ENCODE results near the gene LRRC7. TPM values are rescaled to one million over a fixed set of nuclear protein-coding genes. Genes with fewer than 3 reads are reported as not detected.
"Not testable (repeated sequence)": the region's sequence is repeated elsewhere in the genome, so short reads cannot be mapped to it uniquely, and the experiment has no call there.

LRRC7 gene
- total RNA-seq, 1 experiment from 2014 or later, result 0.28 TPM

DNA sequence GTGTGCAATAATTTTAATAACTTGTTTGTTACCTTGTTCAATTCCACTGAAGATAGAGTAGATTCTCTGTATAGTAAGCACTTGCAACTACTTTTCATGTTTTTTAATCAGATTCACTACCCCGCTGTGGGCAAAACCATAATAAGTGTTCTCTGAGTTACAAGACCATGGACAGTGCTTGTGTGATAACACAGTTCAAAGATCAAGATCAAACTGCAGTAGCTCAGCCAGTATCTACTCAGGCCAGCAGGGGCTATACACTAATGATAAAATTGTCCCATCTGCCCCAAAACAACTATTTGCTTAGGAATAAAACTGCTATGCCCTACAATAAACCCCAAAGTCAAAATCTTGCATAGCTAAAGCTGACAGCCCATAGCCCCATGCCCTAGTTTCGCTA lies 129.6 kb downstream of the LRRC7 start:
- DNase-seq (ENCODE audit: low spot score), result no peak

DNA sequence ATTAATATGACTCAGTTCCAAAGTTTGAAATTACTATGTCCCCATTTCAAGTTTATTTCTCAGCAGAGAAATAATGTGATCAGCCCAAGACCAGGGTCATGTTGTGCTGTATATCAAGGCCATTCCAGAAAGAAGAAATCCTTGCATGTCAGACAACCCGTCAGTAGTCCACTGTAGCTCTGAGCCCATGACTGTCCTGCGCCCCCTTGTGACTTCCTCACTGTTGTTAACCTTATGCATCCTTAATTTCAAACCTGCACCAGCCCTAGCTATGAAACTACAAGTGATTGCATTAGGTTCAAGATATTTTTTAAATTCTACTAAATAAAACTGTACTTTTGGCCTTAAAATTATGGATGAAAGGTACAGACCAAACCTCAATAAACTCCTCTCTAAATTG lies 133.0 kb downstream of the LRRC7 start:
- DNase-seq (ENCODE audit: low spot score), result peak; percentile 1

DNA sequence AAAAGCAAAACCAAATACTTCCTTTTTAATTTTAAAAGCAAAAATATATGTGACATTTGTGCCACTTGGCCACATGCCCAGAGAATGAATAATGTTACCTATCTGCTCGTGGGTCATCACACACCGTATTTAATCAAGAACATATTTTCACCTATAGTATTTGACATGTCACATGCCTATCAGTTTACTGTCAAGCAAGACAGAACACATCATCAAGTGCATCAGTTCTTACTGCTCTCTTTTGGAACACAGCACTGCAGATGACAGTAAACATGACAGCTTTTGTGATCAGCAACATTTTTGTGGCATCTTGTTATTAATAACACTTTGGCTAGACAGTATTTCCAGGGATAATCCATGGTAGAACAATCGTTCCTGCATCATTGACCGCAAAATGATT lies 134.4 kb downstream of the LRRC7 start:
- no peak for DNase-seq (ENCODE audit: low spot score)

DNA sequence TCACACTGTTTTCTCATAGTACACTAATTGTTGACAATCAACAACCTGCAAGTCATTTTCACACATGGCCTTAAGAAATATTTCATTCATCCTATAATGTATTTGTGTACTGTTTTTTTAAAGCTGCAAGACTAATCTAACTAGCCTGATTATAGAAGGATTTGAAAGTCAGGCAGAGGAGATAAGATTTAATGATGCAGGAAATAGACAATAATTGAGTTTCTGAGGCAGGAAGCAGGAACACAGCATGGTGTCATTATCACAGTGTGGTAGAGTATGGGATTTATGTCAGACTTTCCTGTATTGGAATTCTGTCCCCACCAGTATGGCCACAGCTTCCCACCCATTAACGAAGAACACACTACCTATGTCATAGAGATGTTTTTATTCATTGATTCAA lies 138.8 kb downstream of the LRRC7 start:
- no peak for DNase-seq (ENCODE audit: low spot score)

DNA sequence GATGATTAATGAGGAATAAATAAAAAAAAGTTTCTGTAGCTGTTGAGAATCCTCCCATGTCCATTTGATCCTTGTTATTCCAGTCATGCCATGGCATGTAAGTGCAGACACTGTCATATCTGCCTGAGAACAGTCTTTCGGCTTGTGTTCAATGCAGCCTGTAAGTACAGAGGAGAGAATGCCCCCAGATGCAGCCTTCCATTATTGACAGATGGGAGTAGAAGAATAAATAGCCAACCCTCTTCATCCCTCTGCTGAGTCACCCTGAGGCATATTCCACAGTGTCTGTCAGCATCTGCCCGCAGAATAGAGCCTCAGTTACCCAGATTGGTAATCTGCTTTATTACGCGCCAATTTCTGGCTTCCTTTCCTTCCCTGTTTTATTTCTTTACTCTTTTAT lies 139.4 kb downstream of the LRRC7 start:
- no peak for DNase-seq (ENCODE audit: low spot score)

DNA sequence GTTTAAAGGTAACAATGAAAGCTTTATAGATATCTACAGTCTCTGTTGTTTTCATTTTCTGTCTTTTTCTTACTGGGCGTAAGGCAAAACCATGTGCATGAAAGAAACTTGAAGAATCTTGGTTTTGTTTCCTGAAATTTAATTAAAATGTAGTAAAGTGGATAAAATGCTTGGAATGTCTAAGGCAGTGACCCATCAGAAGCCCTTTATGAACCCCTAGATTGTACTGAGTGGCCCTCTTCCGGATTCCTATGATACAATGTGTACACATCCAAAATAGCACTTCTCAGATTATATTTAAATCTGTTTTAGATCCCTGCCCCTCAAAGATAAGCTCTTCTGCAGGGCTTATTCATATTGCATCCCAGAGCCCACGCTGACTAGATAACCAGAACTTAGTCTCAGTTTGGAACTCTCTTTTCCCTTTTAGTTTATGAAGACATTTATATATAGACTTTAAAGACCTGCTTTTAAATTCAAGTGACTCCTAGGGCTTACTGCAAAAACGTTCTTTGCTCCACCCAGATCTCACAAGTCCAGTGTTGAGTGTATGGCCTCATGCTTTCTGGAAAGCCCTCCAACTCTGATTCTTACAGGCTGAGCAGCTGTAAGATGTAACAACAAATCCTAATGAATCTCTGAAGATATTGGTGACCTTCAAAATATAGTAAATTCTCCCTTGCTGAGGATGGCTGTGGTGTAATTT lies 142.9 kb downstream of the LRRC7 start:
- DNase-seq (ENCODE audit: low spot score), result peak; percentile 13

DNA sequence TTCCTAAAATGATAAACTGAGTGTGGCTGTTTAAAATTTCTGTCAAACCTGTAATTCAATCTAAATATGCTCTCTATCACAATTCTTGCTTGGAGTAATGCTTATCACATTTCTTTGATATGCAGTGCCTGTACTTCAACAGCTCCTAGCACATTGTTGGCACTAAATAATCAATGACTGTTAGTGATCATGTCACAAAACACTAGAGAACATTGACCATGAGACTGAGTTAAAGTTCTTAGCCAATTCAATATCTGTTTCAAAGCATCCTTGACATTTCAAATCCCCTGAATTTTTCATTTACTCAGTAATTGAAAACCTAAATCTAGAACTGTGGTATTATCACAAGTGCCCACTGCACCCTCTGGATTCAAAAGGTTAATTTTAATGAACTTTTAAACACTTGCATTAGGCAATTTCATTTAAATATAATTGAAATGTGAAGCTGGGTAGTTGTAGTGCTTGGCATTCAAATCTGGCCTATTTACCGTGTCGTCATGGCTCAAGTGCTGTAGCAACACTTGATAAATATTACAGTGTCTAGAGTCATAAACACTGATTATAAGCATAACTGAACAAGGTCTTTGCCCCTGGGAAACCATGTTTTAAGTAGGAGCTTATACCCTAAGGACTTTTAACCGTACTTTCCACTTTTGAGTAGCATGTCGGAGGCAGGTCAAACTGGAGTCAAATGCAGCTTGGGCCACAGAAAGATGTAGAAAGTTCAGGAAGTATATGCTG lies 143.6 kb downstream of the LRRC7 start:
- DNase-seq (ENCODE audit: low spot score), result no peak

DNA sequence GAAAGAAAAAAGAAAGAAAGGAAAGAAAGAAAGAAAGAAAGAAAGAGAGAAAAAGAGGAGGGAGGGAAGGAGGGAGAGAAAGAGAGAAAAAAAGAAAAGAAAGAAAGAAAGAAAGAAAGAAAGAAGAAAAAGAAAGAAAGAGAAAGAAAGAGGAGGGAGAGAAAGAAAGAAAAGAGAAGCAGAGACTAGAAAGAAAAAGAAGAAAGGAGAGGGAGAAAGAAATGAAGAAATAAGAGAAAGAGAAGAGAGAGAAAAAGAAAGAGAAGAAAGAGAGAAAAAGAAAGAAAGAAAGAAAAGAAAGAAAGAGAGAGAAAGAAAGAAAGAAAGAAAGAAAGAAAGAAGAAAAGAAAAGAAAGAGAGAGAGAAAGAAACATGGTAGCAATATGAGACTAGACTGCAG lies 150.1 kb downstream of the LRRC7 start:
- DNase-seq (ENCODE audit: low spot score), result not testable (repeated sequence)

DNA sequence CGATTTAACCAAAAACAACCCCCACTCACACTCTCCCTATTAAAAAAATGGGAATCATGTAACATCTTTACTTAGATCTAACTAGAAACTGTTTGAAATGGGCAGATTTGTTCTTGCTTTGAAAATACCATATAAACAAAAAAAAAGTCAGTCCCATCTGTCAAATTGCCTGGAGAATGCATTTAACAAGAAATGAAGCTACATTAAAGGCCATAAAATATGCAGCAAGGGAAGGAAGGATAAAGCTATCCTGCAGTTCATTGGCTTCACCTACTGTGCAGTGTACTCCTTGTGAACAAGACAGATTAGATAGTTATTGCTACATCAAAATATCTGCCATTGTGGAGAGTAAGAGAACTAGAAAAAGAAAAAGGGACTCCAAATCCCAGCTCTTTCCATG lies 160.5 kb downstream of the LRRC7 start:
- no peak for DNase-seq (ENCODE audit: low spot score)

DNA sequence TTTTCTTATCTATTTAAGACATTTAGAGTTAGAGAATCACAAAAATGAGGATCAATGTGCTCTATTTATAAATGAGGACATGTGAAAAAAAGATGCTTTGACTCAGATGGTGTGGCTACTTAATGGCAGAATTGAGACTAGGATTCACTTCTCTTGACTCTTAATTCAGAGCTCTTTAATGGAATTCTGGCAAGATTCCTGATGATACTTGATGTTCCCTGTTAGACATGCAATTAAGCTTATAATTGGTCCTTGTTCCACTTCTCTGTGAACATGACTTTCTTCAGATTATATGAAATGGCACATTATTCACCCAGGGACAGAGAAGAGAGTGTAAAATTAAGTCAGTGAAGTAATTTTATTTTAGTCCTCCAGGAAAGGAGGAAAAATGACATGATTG lies 165.3 kb downstream of the LRRC7 start:
- no peak for DNase-seq (ENCODE audit: low spot score)

DNA sequence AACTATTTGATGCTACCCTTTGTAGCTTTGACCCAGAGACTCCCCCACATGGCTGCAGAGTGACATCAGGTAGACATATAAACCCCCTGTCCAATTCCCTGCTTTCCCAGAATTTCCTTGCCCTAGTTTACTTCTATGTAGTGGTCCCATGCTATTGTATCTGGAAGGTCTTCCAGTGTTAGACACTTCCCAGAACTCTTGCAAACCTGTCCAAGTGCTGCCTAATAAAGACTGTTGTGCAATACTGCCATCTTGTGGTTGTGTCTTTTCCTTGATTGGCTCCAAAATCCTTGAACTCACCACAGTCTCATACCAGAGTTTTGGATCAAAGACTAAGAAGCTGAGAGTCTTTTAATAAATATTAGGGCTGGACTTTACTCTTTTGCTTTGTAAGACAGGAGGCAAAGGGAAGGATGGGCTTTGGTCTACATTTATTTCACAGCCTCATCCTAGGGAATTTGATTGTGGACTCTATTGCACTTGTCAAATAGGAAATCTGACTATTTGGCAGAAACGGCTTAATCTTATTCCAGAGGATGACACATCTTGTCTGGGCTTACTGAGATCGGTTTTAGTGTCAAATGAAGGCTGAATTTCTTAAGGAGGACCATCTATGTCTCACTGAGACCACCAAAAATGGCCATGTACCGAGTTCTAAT lies 169.9 kb downstream of the LRRC7 start:
- peak; percentile 71 for DNase-seq (ENCODE audit: low spot score)

DNA sequence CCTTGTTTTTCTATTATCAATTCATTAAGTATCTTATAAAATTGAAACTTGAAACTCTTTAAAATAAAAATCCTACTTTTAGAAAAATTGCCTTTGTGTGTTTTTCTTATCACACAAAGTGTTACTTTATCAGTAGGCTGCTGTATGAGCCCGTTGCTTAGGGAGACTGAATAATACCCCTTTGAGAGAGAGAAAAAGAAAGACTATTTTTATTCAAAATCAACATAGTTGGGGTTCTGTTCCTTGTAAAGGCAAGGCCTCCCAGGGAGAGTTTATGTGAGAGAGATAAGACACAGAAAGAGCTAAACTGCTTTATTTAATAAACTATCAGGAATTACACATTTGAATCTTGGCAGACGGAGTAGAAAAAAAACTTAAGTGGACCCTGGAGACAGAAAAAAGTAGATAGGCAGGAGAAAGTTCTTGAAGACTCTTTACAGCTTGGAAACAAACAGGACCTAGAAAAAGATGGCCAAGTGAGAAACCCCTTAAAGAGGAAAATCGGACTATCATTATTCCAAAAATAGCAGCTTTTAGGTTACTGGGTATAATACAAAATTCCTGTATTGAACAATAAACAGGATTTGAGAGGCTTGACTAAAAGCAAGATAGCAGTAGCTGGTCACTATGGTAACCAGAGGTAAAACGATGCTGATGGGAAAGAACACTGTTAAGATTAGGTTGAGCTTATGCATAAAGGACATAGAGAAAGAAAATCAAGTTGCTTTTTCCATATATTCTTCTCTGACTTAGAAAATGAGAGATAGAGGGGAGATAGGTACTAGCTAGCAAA lies 170.9 kb downstream of the LRRC7 start:
- DNase-seq (ENCODE audit: low spot score), result no peak

DNA sequence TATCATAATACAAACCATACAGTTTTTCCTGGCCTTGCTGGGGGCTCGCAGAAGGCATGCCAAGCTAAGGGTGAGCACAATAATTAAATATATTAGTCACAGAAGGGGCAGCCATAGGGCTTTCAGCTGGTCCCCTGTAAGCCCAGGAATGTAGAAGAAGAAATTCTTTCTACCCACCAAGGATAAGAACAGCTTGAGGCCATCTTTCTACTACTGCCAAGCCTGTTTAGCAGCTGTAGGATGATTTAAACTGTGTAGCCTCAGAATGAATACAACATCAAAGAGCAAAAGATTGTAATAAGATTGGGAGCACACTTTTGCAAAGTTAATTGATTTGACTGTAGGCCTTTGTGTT lies 171.5 kb downstream of the LRRC7 start:
- no peak for DNase-seq (ENCODE audit: low spot score)

DNA sequence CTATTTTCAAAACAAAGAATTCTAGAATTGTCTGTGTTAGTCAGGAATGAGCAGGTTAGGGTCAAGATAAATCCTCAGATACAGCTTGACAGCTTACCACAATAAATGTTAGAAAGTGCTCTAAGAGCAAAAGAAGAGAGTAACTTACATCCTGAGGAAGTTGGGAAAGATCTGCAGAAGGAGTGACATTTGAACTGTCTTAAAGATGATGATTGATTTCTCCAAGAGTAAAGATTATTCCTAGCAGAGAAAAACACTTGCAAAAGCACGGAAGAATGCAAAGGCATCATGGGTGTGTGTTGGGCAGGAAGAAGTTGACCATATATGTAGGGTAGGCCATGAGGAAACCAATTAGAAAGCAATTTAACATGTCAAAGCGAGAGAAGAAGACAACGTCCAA lies 175.4 kb downstream of the LRRC7 start:
- DNase-seq (ENCODE audit: low spot score), result no peak

DNA sequence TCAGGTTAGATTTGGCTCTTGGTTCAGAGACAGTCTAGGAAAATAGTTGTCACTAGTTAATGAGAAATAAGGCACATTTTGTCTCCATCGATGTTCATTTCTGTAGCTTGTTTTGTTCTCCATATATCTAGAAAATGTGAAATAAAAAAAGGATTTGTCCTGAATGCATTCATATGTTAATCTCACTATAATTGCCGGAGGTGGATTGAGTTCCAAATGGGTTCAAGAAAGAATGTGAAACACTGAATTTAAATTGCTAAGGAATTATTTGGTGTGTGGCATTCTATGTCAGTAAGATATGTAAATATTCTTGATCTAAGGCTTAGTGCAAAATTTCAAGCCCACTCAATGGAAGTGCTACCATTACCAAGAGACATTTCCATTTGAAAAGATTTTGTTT lies 176.7 kb downstream of the LRRC7 start:
- no peak for DNase-seq (ENCODE audit: low spot score)

DNA sequence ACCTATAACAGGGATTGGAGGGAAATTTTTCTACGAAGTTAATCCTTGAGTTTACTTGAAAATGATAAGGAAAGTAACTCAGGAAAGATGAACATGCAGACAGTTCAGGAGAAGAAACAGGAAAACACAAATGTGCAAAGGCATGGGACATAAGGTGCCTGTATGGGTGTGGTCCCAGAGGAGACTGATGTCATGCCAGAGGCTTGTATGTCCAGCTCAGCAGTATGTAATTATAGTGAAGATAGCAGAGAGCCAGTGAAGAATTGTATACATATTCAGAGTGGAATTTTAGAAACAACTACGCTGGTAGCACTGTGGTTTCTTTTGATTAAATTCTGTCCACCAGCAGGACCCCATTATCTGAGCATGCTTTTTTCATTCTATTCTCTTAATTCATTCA lies 179.5 kb downstream of the LRRC7 start:
- DNase-seq (ENCODE audit: low spot score), result no peak

DNA sequence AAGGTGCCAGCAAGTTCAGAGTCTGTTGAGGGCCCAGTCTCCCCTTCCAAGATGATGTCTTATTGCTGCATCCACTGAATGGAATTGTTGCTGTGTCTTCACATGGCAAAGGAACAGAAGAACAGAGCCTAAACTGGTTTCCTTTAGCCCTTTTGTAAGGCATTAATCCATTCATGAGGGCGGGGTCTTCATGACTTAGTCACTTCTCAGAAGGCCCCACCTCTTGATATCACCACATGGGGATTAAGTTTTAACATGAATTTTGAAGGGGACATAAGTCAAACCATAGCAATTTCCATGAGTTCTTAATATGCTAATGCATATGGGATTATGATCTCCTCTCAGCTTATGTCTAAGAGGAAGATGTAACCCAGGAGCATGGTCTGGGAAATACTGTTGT lies 182.9 kb downstream of the LRRC7 start:
- no peak for DNase-seq (ENCODE audit: low spot score)

DNA sequence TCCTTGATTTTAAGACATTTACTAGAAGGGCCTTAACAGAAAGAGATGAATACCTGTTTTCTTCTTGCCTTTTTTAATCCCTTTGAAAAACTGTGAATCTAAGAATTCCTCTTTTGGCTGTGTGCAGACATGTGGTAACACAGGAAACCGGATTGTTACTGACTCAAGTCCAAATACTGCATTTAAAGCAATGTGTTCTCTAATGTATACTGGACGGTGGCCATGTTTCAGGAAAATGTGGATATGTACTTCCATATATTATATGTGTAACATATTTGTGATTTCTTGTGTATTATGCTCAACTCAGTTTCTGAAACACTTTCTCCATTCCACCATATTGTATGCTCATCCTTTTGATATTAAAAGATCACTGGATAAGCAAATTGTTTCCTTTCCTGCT lies 185.1 kb downstream of the LRRC7 start:
- DNase-seq (ENCODE audit: low spot score), result no peak

DNA sequence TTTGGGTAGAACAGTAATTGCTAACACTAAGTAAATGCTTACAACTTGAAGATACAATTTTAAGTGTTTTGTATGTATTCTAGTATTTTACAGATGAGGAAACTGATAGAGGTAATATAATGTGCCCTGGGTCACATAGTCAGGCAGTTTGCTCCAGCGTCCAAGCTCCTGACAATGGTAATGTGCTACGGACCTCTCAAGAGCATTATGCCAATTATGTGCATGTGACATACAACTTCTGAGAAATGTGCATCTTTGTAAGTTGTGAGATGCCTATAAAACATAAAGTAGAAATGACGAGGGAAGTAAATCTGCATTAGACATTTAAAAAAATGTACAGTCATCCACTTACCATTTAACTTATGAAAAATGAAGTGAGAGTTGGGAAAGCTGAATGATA lies 186.8 kb downstream of the LRRC7 start:
- no peak for DNase-seq (ENCODE audit: low spot score)

DNA sequence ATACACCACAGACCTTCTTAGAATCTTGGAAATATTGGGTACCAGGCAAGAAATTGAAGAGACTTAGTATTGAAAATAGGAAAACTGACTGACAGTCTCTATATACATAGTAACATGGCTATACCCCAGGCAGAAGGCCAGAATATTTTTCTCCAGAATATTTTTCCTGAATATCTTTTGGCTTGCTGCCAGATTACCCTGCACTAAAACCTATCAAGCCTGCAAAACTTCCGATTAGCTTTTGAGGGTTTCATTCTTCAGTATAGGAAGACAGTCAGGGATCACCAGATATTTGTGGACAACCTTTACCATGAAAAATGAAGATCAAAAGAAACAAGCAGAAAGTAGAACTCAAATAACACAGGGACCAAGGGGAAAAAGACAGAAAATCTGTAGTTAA lies 187.9 kb downstream of the LRRC7 start:
- DNase-seq (ENCODE audit: low spot score), result no peak

DNA sequence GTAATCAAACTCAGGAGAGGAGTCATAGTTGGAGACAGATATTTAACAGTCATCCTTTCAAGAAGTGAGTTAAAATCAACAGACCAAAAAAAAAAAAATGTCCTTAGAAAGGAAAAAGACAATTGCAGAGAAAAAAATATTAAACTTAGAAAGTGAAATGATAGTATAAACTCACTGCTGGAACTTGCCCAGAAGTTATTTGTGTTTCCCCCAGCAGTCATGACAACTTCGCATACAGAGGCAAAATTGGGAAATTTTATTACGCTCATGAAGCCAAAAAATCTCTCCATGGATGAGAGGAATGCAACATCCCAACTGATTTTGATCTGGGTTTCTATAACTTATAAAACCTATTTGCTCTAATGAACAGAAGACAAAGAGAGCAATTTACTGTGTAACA lies 198.2 kb downstream of the LRRC7 start:
- DNase-seq (ENCODE audit: low spot score), result no peak

DNA sequence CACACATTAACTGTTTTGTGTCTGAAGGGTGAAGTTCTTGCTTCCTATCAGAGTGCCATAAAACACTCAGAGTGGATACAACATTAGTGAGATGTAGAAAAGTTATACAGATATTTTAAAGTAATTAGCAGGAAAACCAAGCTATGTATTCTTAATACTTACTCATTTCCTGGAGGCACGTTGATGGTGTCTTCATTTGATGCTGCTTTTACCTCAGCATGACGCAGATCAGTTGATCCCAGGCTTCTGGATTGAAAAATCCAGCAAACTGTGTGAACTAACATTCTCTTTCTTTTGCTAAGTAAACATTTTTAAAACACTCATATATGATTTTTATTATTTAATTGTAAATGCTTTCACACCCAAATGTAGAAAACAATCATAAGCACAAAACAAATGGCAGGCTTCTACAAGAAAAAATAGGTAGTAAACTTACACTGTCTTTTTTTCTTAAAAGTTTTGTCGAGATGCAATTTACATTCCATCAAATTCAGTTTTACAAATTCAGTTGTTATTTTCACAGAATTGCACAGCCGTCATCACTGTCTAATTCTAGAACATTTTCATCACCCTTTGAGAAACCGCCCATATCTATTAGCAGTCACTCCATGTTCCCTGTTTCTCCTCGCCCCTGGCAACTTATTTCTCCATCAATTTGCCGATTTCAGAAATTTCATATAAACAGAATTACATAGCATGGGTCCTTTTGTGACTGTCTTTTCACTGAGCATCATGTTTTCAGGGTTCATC lies 198.9 kb downstream of the LRRC7 start:
- DNase-seq (ENCODE audit: low spot score), result no peak
